ENCODE measurements around the gene FAM107A. TPM values are rescaled to one million over a fixed set of nuclear protein-coding genes. Genes with fewer than 3 reads are reported as not detected.

The FAM107A gene
- total and polyA plus RNA-seq, 2 of the 13 experiments (the other 11 are each of a cell fraction or from before 2014, with no cell fraction given) = not detected

DNA sequence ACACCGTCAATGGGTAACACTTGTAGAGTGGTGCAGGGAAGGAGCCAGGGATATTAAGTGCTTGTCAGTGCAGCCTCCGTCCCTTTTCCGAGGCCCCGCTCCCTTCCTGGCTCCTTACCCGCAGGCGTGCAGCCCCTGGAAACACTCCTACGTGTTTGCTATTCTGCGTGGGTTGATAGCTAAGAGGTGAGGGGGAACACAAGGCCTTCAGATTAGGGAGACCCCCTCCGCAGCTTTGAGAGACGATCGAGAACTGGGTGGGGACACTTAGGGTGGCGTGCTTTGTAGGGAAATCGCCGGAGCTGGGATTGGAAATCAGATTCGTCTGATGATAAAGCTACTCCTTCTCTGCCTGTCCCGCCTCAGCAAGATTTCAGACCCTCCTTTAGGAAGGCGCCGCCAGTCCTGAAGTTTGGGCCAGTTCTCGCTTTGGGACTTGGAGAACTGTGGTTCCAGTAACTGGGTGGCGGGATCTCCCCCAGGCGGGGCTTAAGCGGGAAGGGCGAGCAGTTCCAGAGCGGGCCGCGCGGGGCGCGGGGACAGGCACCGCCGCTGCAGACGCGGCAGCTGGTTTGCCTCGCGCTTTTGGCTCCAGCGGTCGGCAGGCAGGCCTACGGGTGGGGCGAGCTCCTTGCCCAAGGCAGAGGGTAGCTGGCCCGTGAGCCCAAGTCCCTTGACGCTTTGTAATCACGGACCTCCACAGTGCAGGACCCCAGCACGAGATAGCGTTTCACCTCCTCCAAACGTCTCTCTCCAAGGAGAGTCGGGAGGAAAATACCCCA lies 8.0 kb upstream of the FAM107A start (continued):
- TF ChIP-seq, protein P1, sequence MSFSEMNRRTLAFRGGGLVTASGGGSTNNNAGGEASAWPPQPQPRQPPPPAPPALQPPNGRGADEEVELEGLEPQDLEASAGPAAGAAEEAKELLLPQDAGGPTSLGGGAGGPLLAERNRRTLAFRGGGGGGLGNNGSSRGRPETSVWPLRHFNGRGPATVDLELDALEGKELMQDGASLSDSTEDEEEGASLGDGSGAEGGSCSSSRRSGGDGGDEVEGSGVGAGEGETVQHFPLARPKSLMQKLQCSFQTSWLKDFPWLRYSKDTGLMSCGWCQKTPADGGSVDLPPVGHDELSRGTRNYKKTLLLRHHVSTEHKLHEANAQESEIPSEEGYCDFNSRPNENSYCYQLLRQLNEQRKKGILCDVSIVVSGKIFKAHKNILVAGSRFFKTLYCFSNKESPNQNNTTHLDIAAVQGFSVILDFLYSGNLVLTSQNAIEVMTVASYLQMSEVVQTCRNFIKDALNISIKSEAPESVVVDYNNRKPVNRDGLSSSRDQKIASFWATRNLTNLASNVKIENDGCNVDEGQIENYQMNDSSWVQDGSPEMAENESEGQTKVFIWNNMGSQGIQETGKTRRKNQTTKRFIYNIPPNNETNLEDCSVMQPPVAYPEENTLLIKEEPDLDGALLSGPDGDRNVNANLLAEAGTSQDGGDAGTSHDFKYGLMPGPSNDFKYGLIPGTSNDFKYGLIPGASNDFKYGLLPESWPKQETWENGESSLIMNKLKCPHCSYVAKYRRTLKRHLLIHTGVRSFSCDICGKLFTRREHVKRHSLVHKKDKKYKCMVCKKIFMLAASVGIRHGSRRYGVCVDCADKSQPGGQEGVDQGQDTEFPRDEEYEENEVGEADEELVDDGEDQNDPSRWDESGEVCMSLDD (CRISPR knock-in tag; IDR thresholded peaks at IDR 0.05; ENCODE audit: borderline replicate concordance) = no peak
- 0 out of 2 replicates have a peak, but pooled peaks have one; percentile 35 for TF ChIP-seq ZNF644 (CRISPR knock-in tag; IDR thresholded peaks at IDR 0.05; ENCODE audit: low read depth)
- no peak for TF ChIP-seq GTF2F1 (IDR thresholded peaks at IDR 0.05; ENCODE audit: low read length)
- TF ChIP-seq, protein P2, sequence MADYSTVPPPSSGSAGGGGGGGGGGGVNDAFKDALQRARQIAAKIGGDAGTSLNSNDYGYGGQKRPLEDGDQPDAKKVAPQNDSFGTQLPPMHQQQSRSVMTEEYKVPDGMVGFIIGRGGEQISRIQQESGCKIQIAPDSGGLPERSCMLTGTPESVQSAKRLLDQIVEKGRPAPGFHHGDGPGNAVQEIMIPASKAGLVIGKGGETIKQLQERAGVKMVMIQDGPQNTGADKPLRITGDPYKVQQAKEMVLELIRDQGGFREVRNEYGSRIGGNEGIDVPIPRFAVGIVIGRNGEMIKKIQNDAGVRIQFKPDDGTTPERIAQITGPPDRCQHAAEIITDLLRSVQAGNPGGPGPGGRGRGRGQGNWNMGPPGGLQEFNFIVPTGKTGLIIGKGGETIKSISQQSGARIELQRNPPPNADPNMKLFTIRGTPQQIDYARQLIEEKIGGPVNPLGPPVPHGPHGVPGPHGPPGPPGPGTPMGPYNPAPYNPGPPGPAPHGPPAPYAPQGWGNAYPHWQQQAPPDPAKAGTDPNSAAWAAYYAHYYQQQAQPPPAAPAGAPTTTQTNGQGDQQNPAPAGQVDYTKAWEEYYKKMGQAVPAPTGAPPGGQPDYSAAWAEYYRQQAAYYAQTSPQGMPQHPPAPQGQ (CRISPR knock-in tag; IDR thresholded peaks at IDR 0.05; ENCODE audit: borderline replicate concordance) = no peak
- no peak for TF ChIP-seq ZBTB1 (CRISPR knock-in tag; IDR thresholded peaks at IDR 0.05; ENCODE audit: borderline replicate concordance)
- TF ChIP-seq, protein P3, sequence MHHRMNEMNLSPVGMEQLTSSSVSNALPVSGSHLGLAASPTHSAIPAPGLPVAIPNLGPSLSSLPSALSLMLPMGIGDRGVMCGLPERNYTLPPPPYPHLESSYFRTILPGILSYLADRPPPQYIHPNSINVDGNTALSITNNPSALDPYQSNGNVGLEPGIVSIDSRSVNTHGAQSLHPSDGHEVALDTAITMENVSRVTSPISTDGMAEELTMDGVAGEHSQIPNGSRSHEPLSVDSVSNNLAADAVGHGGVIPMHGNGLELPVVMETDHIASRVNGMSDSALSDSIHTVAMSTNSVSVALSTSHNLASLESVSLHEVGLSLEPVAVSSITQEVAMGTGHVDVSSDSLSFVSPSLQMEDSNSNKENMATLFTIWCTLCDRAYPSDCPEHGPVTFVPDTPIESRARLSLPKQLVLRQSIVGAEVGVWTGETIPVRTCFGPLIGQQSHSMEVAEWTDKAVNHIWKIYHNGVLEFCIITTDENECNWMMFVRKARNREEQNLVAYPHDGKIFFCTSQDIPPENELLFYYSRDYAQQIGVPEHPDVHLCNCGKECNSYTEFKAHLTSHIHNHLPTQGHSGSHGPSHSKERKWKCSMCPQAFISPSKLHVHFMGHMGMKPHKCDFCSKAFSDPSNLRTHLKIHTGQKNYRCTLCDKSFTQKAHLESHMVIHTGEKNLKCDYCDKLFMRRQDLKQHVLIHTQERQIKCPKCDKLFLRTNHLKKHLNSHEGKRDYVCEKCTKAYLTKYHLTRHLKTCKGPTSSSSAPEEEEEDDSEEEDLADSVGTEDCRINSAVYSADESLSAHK (CRISPR knock-in tag; IDR thresholded peaks at IDR 0.05; ENCODE audit: borderline replicate concordance) = no peak
- no peak for TF ChIP-seq TAF1 (CRISPR knock-in tag; IDR thresholded peaks at IDR 0.05)
- TF ChIP-seq SAP130 (CRISPR knock-in tag; IDR thresholded peaks at IDR 0.05; ENCODE audit: low read depth) = no peak
- no peak for TF ChIP-seq KAT2B (IDR thresholded peaks at IDR 0.05; ENCODE audit: borderline replicate concordance, low read depth, low read length)
- no peak for TF ChIP-seq KLF6 (CRISPR knock-in tag; IDR thresholded peaks at IDR 0.05)
- TF ChIP-seq ZEB1 (IDR thresholded peaks at IDR 0.05; ENCODE audit: insufficient replicate concordance, low read depth) = no peak
- no peak for TF ChIP-seq ZNF776 (CRISPR knock-in tag; IDR thresholded peaks at IDR 0.05)
- no peak for TF ChIP-seq CREB1 (IDR thresholded peaks at IDR 0.05)
- TF ChIP-seq CREB1 (CRISPR knock-in tag; IDR thresholded peaks at IDR 0.05) = no peak
- TF ChIP-seq, protein P4, sequence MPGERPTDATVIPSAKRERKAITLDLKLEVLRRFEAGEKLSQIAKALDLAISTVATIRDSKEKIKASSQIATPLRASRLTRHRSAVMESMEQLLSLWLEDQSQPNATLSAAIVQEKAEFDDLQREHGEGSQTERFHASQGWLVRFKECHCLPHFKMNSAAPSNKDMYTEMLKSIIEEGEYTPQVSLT (CRISPR knock-in tag; IDR thresholded peaks at IDR 0.05; ENCODE audit: borderline replicate concordance, low read depth) = no peak
- TF ChIP-seq NBN (conservative IDR thresholded peaks at IDR 0.05) = no peak
- TF ChIP-seq, protein P5, sequence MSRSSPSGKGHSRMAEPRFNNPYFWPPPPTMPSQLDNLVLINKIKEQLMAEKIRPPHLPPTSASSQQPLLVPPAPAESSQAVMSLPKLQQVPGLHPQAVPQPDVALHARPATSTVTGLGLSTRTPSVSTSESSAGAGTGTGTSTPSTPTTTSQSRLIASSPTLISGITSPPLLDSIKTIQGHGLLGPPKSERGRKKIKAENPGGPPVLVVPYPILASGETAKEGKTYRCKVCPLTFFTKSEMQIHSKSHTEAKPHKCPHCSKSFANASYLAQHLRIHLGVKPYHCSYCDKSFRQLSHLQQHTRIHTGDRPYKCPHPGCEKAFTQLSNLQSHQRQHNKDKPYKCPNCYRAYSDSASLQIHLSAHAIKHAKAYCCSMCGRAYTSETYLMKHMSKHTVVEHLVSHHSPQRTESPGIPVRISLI (CRISPR knock-in tag; IDR thresholded peaks at IDR 0.05; ENCODE audit: borderline replicate concordance) = no peak
- no peak for TF ChIP-seq JUND (CRISPR knock-in tag; IDR thresholded peaks at IDR 0.05)

All from HepG2 (cell line).